WTC11 (cell line): Measurements from ENCODE around the gene GSDMA. TPM values are rescaled to one million over a fixed set of nuclear protein-coding genes. Genes with fewer than 3 reads are reported as not detected.

Experiments used
- ATAC-seq: fragments of 200-7000 bp; cut with Tn5 transposase; 2 replicates; pipeline ENCODE4 v1.10.0; 2021; ENCODE audit warnings: mild to moderate bottlenecking, moderate library complexity
- CTCF ChIA-PET: fragments of 300-600 bp; sonication (Branson Sonifier 250); formaldehyde crosslinking; loops from one replicate; lab custom pipeline; 2021; ENCODE audit warnings: antibody characterized with exemption; lab: Charles Lee
- POLR2A ChIA-PET: fragments of 350-600 bp; sonication (Branson Sonifier 250); formaldehyde crosslinking; loops from one replicate; lab custom pipeline; 2021; ENCODE audit warnings: antibody characterized with exemption; lab: Charles Lee
- DNase-seq: peaks from one replicate; pipeline ENCODE4 v3.0.0; 2021; ENCODE audit warnings: low spot score
- H3K27ac Mint-ChIP-seq: 2 replicates; pipeline ENCODE4 v1.8.0; 2021; ENCODE audit warnings: mixed read lengths
- H3K27me3 Mint-ChIP-seq: 2 replicates; pipeline ENCODE4 v1.8.0; 2021; ENCODE audit warnings: low read depth, mild to moderate bottlenecking, moderate library complexity, mixed read lengths
- H3K36me3 Mint-ChIP-seq: 2 replicates; pipeline ENCODE4 v1.8.0; 2021; ENCODE audit warnings: mixed read lengths
- H3K4me1 Mint-ChIP-seq: 2 replicates; pipeline ENCODE4 v1.8.0; 2022; ENCODE audit warnings: mixed read lengths
- H3K4me3 Mint-ChIP-seq: 2 replicates; pipeline ENCODE4 v1.8.0; 2021; ENCODE audit warnings: mild to moderate bottlenecking, moderate library complexity, mixed read lengths
- H3K9me3 Mint-ChIP-seq: 2 replicates; pipeline ENCODE4 v1.8.0; 2021; ENCODE audit warnings: mixed read lengths
- ARID4B ChIP-seq: sonication (generic); formaldehyde crosslinking; IDR thresholded peaks from 2 replicates; pipeline ENCODE4 v1.8.0; 2023; ENCODE audit warnings: missing genetic modification reagents, mild to moderate bottlenecking, borderline replicate concordance
- ATF6 ChIP-seq: sonication (generic); formaldehyde crosslinking; IDR thresholded peaks from 2 replicates; pipeline ENCODE4 v1.8.1; 2023; ENCODE audit warnings: mild to moderate bottlenecking, missing genetic modification reagents
- CTCF ChIP-seq: fragments of 200-600 bp; IDR thresholded peaks from 2 replicates; pipeline ENCODE4 v1.8.0; 2022; ENCODE audit warnings: antibody characterized with exemption
- ELF4 ChIP-seq: sonication (generic); formaldehyde crosslinking; IDR thresholded peaks from 2 replicates; pipeline ENCODE4 v1.8.1; 2022; ENCODE audit warnings: low read depth, mild to moderate bottlenecking, moderate library complexity, missing genetic modification reagents
- EMX1 ChIP-seq: fragments of 250-450 bp; sonication (Bioruptor Pico); IDR thresholded peaks from 2 replicates; pipeline ENCODE4 v1.8.0; 2021; ENCODE audit warnings: mild to moderate bottlenecking
- FOXJ3 ChIP-seq: sonication (generic); formaldehyde crosslinking; IDR thresholded peaks from 2 replicates; pipeline ENCODE4 v1.9.0; 2021; ENCODE audit warnings: missing genetic modification reagents, mild to moderate bottlenecking, borderline replicate concordance
- IRF1 ChIP-seq: sonication (generic); formaldehyde crosslinking; IDR thresholded peaks from 2 replicates; pipeline ENCODE4 v1.8.0; 2023; ENCODE audit warnings: missing genetic modification reagents
- MYBL2 ChIP-seq: sonication (generic); formaldehyde crosslinking; IDR thresholded peaks from 2 replicates; pipeline ENCODE4 v1.8.1; 2023; ENCODE audit warnings: mild to moderate bottlenecking, moderate library complexity, missing genetic modification reagents
- NFYB ChIP-seq: sonication (generic); formaldehyde crosslinking; conservative IDR thresholded peaks from 2 replicates; pipeline ENCODE4 v1.8.0; 2022; ENCODE audit warnings: low read depth, missing genetic modification reagents
- OVOL2 ChIP-seq: fragments of 250-450 bp; sonication (Bioruptor Pico); IDR thresholded peaks from 2 replicates; pipeline ENCODE4 v1.9.0; 2021; ENCODE audit warnings: mild to moderate bottlenecking, borderline replicate concordance
- RORB ChIP-seq: fragments of 250-450 bp; sonication (Bioruptor Pico); IDR thresholded peaks from 2 replicates; pipeline ENCODE4 v1.9.0; 2021; ENCODE audit warnings: mild to moderate bottlenecking
- SP1 ChIP-seq: sonication (generic); formaldehyde crosslinking; conservative IDR thresholded peaks from 2 replicates; pipeline ENCODE4 v1.8.1; 2022; ENCODE audit warnings: missing genetic modification reagents
- TEAD1 ChIP-seq: sonication (generic); formaldehyde crosslinking; IDR thresholded peaks from 2 replicates; pipeline ENCODE4 v1.8.0; 2022; ENCODE audit warnings: mild to moderate bottlenecking, missing genetic modification reagents
- ZBTB21 ChIP-seq: sonication (generic); formaldehyde crosslinking; IDR thresholded peaks from 2 replicates; pipeline ENCODE4 v1.8.1; 2023; ENCODE audit warnings: mild to moderate bottlenecking, missing genetic modification reagents, borderline replicate concordance
- ZNF423 ChIP-seq: fragments of 250-450 bp; sonication (Bioruptor Pico); IDR thresholded peaks from 2 replicates; pipeline ENCODE4 v2.1.2; 2022; ENCODE audit warnings: mild to moderate bottlenecking, moderate library complexity
- ZNF671 ChIP-seq: fragments of 250-450 bp; sonication (Bioruptor Pico); IDR thresholded peaks from 2 replicates; pipeline ENCODE4 v1.8.0; 2021; ENCODE audit warnings: mild to moderate bottlenecking
- total RNA-seq: library from RNA; stranded (reverse); gene quantifications from 3 replicates; pipeline ENCODE4 v1.2.3, GENCODE V29; 2021
- TF ChIP-seq, protein P1 (sequence below): sonication (generic); formaldehyde crosslinking; IDR thresholded peaks from 2 replicates; pipeline ENCODE4 v1.8.1; 2023; ENCODE audit warnings: mild to moderate bottlenecking, moderate library complexity, missing genetic modification reagents
- TF ChIP-seq, protein P2 (sequence below): fragments of 250-450 bp; sonication (Bioruptor Pico); IDR thresholded peaks from 2 replicates; pipeline ENCODE4 v1.9.0; 2021; ENCODE audit warnings: moderate library complexity, mild to moderate bottlenecking, inconsistent platforms, borderline replicate concordance
- TF ChIP-seq, protein P3 (sequence below): sonication (generic); formaldehyde crosslinking; IDR thresholded peaks from 2 replicates; pipeline ENCODE4 v1.8.0; 2022; ENCODE audit warnings: mild to moderate bottlenecking, missing genetic modification reagents
- TF ChIP-seq, protein P4 (sequence below): sonication (generic); formaldehyde crosslinking; IDR thresholded peaks from 2 replicates; pipeline ENCODE4 v1.8.0; 2023; ENCODE audit warnings: mild to moderate bottlenecking, missing genetic modification reagents

Gene GSDMA
- total RNA-seq, 1 experiment from 2014 or later = not detected

GRCh38 chr17:39923230-39923629, 39.6 kb upstream of the GSDMA start:
- no peak for ATAC-seq
- ChIA-PET POLR2A (no interaction called here), CTCF (no interaction called here)
- Mint-ChIP-seq H3K4me1 (peaks cover 28% of the 10 kb centered on the region), H3K9me3 (no peaks in the 10 kb centered on the region), H3K4me3 (no peak overlapping the region), H3K27ac (no peak overlapping the region), H3K36me3 (peaks cover 20% of the 10 kb centered on the region), H3K27me3 (peaks cover 4% of the 10 kb centered on the region; the same call in 1 of the 2 replicates)
- TF ChIP-seq ZNF671 (no peak), MYBL2 (CRISPR knock-in tag) (no peak), ATF6 (CRISPR knock-in tag) (no peak), EMX1 (no peak), NFYB (no peak), ZBTB21 (CRISPR knock-in tag) (no peak), IRF1 (CRISPR knock-in tag) (no peak), CTCF (no peak), TEAD1 (CRISPR knock-in tag) (no peak), ELF4 (no peak), OVOL2 (CRISPR knock-in tag) (no peak), SP1 (CRISPR knock-in tag) (no peak), ZNF423 (CRISPR knock-in tag) (no peak), FOXJ3 (CRISPR knock-in tag) (no peak), RORB (CRISPR knock-in tag) (no peak), ARID4B (CRISPR knock-in tag) (no peak)
- TF ChIP-seq, protein P1, sequence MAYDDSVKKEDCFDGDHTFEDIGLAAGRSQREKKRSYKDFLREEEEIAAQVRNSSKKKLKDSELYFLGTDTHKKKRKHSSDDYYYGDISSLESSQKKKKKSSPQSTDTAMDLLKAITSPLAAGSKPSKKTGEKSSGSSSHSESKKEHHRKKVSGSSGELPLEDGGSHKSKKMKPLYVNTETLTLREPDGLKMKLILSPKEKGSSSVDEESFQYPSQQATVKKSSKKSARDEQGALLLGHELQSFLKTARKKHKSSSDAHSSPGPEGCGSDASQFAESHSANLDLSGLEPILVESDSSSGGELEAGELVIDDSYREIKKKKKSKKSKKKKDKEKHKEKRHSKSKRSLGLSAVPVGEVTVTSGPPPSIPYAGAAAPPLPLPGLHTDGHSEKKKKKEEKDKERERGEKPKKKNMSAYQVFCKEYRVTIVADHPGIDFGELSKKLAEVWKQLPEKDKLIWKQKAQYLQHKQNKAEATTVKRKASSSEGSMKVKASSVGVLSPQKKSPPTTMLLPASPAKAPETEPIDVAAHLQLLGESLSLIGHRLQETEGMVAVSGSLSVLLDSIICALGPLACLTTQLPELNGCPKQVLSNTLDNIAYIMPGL (CRISPR knock-in tag) = no peak
- TF ChIP-seq, protein P2, sequence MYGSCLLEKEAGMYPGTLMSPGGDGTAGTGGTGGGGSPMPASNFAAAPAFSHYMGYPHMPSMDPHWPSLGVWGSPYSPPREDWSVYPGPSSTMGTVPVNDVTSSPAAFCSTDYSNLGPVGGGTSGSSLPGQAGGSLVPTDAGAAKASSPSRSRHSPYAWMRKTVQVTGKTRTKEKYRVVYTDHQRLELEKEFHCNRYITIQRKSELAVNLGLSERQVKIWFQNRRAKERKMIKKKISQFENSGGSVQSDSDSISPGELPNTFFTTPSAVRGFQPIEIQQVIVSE = no peak
- TF ChIP-seq, protein P3, sequence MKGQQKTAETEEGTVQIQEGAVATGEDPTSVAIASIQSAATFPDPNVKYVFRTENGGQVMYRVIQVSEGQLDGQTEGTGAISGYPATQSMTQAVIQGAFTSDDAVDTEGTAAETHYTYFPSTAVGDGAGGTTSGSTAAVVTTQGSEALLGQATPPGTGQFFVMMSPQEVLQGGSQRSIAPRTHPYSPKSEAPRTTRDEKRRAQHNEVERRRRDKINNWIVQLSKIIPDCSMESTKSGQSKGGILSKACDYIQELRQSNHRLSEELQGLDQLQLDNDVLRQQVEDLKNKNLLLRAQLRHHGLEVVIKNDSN (CRISPR knock-in tag) = no peak
- TF ChIP-seq, protein P4, sequence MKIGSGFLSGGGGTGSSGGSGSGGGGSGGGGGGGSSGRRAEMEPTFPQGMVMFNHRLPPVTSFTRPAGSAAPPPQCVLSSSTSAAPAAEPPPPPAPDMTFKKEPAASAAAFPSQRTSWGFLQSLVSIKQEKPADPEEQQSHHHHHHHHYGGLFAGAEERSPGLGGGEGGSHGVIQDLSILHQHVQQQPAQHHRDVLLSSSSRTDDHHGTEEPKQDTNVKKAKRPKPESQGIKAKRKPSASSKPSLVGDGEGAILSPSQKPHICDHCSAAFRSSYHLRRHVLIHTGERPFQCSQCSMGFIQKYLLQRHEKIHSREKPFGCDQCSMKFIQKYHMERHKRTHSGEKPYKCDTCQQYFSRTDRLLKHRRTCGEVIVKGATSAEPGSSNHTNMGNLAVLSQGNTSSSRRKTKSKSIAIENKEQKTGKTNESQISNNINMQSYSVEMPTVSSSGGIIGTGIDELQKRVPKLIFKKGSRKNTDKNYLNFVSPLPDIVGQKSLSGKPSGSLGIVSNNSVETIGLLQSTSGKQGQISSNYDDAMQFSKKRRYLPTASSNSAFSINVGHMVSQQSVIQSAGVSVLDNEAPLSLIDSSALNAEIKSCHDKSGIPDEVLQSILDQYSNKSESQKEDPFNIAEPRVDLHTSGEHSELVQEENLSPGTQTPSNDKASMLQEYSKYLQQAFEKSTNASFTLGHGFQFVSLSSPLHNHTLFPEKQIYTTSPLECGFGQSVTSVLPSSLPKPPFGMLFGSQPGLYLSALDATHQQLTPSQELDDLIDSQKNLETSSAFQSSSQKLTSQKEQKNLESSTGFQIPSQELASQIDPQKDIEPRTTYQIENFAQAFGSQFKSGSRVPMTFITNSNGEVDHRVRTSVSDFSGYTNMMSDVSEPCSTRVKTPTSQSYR (CRISPR knock-in tag) = no peak
- DNase-seq = no peak
